NCI-H526 treated with DMSO at 0.1 percent for 48 hours (cell line): ENCODE data around the gene DGKB.
"Not testable (repeated sequence)": the region's sequence is repeated elsewhere in the genome, so short reads cannot be mapped to it uniquely, and the experiment has no call there.

Experiments
- DNase-seq: peaks from one replicate; lab custom pipeline; 2025; lab: John Stamatoyannopoulos, UW

DGKB gene

GRCh38 chr7:14289957-14290356 is 612.6 kb downstream of the DGKB start:
- DNase-seq, result no peak

GRCh38 chr7:14288701-14289100 is 613.9 kb downstream of the DGKB start:
- no peak for DNase-seq

GRCh38 chr7:14287398-14287797 is 615.2 kb downstream of the DGKB start:
- no peak for DNase-seq

GRCh38 chr7:14286036-14286435 is 616.5 kb downstream of the DGKB start:
- no peak for DNase-seq

GRCh38 chr7:14279065-14279871 is 623.3 kb downstream of the DGKB start:
- DNase-seq, result not testable (repeated sequence)

- no peak for DNase-seq
These were observed 627.2 kb downstream of the DGKB start for GRCh38 chr7:14275356-14275755.

- DNase-seq, result no peak
These were observed 631.1 kb downstream of the DGKB start for GRCh38 chr7:14271441-14271840.

- no peak for DNase-seq
These were observed 632.5 kb downstream of the DGKB start for GRCh38 chr7:14270099-14270498.

GRCh38 chr7:14260011-14260410 is 642.5 kb downstream of the DGKB start:
- DNase-seq, result no peak

- no peak for DNase-seq
These were observed 643.7 kb downstream of the DGKB start for GRCh38 chr7:14258861-14259260.

GRCh38 chr7:14258441-14258840 is 644.1 kb downstream of the DGKB start:
- no peak for DNase-seq

GRCh38 chr7:14252458-14252857 is 650.1 kb downstream of the DGKB start:
- no peak for DNase-seq

GRCh38 chr7:14242175-14242574 is 660.4 kb downstream of the DGKB start:
- DNase-seq, result no peak

- DNase-seq, result no peak
These were observed 665.7 kb downstream of the DGKB start for GRCh38 chr7:14236834-14237233.

- DNase-seq, result no peak
These were observed 667.5 kb downstream of the DGKB start for GRCh38 chr7:14235056-14235455.

- no peak for DNase-seq
These were observed 668.6 kb downstream of the DGKB start for GRCh38 chr7:14233868-14234369.

- DNase-seq, result no peak
These were observed 669.3 kb downstream of the DGKB start for GRCh38 chr7:14233076-14233867.

GRCh38 chr7:14229047-14229446 is 673.5 kb downstream of the DGKB start:
- no peak for DNase-seq

- DNase-seq, result no peak
These were observed 674.2 kb downstream of the DGKB start for GRCh38 chr7:14228341-14228740.

- no peak for DNase-seq
These were observed 676.4 kb downstream of the DGKB start for GRCh38 chr7:14226126-14226525.

- no peak for DNase-seq
These were observed 683.4 kb downstream of the DGKB start for GRCh38 chr7:14219125-14219524.

- no peak for DNase-seq
These were observed 684.2 kb downstream of the DGKB start for GRCh38 chr7:14218338-14218737.

GRCh38 chr7:14209896-14210484 is 692.6 kb downstream of the DGKB start:
- no peak for DNase-seq
